Measurements from ENCODE around the gene KRT4.

KRT4 gene

DNA sequence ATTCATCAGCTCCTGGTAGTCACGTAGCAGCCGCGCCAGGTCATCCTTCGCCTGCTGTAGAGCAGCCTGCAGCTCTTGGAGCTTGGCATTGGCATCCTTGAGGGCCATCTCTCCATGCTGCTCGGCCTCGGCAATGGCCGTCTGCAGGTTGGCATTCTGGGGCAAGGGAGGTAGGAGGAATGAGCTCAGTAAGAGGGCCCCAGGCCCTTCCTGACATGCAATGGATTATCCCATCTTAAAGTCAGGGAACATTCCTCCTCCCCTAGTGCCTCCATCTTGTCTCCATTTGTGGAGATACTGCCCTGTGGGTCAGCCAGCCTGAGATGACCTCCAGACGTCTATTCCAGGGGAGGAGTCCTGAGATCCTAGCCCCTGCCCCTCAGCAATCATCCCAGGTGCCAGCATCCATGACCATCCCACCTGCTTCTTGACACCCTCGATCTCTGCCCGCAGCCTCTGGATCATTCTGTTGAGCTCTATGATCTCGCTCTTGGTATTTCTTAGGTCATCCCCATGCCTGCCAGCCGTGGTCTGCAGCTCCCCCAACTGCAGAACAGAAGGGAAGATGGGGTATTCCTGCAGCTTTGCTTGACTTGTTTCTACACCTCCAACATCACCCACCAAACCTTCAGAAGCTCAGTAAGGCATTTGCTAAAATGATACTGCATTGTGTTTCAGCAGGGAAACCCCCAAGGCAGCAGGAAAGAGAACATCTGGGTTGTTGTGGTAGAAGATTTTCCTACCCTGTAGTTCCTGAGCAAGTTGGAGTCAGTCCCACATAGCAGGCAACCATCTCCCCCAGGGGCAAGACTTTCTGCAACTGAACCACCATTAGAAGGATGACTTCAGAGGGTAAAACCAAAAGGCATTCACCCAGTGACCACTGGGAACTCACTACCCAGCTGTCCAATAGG, 22.4 kb downstream of the KRT4 start:
- no peak for DNase-seq

DNA sequence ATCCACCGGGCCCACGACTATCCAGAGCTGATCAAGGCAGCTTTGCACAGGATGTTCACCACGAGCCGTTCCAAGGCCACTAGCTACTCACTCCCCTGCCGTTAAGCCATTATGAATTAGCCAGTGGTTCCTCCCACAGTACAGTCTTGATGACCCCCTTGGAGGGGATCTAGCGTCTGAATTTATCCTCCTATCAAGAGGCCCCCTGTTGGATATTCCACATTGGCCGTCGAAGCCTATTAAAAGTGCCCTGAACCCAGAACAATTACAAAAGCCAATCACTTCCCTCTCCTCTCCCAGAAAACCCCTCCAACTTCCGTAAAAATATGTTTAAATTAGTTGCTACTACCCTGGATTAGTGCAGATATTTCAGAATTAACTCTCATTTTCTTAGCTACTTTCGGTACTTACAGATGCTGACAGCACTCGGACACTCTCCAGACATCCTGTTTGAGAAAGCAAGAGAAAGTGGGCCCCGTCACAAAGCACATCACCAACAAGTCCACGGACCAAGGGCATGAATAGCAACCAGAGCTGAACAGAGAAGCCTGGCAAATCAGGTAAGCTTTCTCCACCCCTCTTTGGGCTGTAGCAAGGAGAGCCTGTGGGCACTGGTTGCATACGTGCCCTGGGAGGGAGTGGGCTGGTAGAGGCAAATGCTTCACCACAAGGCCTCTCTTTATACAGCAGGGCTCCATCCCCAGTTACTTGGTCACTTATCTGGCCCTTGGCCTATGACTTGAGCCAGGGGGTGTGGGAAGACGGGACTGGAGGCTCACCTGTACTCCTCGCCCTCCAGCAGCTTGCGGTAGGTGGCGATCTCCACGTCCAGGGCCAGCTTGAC, 23.3 kb downstream of the KRT4 start:
- DNase-seq, result no peak

DNA sequence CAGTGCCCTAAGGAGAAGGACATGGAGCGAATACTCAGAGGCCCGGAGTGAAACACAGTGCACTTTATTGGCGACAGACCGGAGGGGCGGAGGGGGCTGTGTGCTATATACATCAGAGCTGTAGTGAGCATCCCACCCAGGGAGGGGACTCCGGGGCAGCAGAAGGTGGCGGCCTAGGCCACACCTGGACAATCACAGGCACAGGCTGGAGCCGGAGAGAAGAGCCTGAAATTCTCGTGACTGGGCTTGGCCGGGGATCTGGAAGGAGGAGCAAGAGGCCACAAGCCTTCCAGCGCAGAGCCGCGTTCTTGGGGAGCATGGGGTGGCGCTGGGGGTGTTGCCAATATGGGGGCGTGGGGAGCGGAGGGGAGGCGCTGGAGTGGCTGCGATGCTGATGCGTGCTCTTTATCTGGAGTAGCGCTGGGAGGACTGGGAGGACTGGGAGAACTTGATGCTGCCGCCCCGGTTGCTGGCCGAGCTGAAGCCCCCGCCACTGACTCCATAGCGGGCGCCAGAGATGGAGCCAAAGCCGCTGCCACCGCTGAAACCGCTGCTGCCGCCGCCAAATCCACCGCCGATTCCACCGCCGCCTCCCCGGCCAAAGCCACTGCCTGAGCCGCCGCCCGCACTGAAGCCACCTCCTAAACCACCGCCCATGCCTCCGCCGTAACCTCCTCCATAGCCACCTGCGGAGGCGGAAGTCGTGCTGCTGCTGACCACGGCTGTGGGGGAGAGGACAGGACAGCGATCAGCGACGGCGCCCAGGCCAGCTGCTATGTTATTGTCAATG, 24.1 kb downstream of the KRT4 start:
- DNase-seq, result no peak

DNA sequence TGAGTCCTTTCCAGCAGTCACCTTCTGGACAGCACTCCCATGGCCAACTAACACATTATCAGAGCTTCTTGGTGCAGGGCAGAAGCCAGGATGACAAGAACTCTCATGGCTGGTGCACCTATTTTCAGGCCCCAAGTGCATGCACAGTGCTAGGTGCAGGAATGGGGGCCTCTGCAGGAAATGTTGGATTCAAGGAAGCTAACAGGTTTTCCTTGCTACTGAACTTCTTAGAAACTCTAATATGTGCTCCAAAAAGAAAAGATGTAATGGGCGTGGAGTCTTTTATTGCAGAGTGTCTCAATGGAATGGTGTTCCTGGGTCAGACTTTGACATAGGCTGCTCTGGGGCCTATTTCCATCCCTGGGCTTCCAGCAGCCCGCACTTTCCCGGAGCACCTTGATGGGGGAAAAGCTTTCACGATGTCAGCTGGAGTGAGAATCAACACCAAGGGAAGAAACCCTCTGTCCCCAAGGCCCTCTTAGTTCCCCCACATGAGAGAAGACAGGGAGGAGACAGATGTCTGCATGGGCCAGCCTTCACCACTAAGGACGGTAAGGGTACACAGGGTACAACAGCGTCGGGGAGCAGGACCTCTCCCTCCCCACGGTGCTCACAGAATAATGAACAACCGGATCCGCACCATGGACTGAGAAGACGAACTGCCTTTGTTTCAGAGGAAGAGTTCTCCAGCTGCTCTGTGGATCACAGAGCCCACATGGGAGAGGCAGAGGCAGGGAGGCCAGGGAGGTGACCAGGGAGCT, 24.9 kb downstream of the KRT4 start:
- DNase-seq, result no peak

DNA sequence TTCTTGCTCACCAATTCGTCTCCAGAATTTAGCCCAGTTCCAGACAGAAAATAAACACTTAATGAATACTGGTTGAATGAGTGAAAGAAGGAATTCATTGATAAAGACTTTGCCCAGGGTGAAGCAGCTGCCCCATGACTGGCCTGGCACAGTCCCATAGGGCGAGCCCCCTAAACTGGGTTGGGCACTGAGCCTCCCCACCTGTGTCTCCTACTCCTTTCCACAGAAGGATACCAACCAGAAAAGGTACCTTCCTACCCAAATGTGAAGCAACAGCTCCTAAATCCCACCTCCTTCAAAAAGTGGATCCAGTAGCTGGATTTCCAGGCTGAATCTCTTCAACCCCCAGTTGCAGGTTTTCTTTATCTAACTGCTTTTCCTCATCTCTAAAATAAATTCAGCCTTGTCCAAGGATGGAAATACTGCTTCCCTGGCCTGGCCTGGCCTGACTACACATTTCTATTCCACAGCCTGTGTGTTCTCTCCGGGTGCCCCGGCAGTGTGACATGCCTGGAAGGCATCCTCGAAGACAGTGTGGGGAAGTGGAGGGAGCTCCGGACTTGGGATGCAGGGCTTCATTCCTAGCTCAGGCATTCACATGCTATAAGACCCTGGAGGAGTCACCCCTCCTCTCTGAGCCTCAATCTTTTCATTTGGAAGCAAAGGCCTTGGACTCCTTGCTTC, 25.6 kb downstream of the KRT4 start:
- DNase-seq, result no peak

DNA sequence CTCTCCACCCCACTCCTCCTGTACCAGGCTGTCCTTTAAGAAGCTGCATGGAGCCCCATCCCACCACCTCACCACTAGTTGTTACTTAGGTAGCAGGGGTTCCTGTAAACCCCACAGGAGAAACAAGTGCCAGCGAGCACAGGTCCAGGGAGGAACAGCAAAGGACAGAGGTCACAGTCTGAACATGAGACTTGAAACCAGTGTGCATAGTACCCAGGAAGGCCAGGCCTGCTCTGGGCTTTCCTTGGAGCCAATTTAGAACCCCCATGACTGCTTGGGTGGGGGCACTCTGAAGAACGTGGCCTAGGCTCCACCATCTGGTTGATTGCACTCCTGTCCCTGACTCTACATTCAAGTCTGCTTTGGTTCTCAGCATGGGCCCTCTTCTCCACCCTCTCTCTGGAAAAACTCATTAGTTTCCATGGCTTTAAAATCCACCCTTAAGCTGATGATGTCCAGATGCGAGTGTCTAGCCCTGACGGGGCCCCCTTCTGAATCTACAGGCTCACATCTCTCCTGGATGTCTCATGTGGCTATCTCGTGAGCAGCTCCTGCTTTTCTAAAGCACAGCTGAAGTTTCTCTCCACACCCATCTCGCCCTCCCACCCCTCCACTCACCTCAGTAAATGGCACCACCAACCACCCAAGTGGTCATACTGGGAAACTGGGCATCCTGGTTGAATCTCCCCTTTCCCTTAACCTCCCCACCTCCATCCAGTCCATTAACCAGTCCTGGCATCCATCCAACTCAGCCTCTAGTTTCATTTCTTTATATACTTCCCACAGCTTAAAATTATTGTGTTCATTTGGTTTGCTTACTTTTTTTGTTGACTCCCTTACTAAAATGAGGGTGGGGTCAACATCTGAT, 26.4 kb downstream of the KRT4 start:
- no peak for DNase-seq

DNA sequence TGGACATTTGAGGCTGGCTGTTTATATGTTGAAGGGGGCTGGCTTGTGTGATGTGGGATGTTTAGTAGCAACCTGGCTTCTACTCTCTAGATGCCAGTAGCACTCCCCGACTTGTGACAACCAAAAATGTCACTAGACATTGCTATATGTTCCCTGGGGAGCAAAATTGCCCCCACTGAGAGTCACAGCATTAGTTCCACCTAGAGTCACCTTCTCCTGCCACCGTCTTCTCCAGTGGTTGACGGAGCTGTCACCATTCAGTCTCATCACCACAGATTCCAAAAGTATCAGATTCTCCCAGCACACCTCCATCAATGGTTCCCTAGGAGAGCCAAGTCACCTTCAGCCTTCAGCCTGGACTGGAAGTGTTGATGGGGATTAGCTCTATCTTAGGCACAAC, 29.0 kb downstream of the KRT4 start:
- no peak for DNase-seq

DNA sequence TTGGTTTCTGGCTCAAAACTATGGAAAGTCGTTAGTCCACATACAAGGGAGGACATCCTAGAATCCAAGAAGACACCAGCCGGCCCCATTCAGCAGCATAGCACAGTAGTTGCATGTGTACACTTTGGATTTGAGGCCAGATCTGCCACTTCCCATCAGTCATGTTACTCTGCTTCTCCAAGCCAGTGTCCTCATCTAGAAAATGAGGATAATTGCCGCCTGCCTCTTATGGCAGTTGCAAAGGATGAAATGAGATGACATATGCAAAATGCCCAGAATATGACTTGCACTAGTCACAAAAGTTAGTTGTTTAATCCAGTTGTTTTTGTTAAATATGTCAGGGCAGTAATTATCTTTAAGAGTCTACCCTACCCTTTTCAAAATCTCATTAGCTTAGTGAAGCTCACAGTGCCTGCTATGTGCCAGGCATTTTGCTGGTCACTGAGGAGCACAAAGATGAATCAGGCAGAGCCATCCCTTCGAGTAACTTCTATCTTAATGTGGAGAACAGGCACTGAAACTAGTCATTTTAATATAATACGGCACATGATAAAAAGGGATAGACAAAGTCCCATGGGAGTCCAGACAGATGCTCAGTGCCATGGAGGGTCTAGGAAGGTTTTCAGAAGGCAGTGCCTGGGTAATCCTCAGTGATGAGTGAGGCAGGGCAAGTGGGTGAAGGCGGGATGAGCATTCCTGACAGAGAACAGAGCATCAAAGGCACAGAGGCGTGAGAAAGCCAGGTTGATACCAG, 30.2 kb downstream of the KRT4 start:
- no peak for DNase-seq

DNA sequence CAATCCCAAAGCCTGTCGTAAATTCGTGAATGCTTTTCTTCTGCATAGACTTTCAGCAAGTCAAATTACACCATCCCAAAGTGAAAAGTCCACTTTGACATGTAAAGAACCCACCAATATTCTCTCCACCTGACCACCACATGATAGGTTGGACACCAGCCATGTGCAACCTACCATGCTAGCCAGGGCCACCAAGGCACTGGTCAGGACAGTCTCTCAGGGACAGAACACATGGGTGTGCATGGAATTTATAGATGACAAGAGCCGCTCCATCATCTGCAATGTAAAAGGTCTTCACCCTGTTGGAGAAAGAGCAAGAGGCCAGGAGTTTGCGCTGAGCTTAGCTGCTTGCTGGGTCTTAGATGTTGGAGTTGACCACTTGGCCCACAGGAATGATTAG, 31.4 kb downstream of the KRT4 start:
- no peak for DNase-seq

DNA sequence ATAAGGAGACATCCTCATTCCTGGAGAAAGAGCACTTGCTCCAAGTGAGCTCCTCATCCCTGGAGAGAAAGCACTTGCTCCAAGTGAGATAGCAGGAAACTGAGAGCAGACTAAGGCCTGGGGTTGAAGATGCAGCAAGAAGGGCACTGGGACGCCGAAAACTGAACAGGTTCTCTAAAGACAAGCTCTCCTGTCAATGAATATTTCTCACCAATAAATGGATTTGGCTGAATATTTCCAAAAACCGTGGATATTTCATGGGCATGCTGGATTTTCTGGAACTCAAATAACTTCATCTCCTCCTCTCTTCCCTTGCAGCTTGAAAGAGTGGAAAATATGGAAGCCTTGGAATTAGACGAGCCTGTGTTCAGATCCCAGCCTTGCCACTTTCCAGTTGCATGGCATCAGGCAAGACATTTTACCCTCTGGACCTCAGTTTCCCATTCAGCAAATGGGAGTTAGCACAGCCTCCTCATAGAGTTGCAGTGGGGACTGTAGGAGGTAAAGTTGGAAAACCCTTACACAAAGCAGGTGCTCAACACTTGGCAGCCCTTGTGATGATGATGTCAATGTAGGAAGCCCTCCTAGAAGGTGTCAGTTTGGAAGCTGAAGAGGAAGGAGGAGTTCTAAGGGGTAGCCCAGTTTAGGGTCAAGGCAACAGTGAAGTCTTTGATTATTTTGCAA, 32.4 kb downstream of the KRT4 start:
- no peak for DNase-seq

DNA sequence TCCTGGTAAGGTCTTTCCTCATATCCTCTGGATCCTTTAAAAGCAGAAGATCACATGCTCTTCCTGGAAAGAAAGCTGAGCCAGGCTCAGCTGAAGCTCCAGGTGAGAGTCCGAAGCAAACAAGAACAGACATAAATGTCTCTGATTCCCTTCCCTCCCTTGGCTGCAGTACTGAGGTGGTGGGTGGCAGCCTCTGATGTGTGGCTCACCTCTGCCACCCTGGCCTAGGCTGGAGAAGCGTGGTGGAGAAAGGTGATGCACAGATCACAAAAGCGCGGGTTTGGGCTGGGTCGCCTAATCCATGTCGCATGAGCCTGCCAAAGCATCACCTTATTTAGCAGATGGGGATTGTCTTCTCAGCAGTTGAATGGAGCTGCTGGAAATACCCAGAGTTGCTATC, 34.0 kb downstream of the KRT4 start:
- DNase-seq, result no peak

DNA sequence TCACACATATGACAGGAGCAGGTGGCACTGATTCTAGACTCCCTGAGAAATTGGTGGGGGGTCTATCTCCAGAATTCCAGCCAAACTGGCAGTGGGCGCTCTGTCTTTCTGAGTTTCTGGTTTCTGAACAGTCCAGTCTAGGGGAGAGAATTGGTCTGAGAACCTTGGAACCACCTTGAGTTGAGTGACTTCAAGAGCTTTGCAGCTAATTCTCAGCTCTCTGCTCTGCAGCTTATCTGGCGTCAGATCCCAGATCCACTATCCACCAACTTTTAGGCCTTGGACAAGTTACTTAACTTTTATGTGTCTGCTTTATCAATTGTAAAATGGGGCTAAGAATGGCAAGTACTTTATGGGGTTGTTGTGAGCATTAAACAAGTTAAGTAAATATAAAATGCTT, 35.1 kb downstream of the KRT4 start:
- no peak for DNase-seq

DNA sequence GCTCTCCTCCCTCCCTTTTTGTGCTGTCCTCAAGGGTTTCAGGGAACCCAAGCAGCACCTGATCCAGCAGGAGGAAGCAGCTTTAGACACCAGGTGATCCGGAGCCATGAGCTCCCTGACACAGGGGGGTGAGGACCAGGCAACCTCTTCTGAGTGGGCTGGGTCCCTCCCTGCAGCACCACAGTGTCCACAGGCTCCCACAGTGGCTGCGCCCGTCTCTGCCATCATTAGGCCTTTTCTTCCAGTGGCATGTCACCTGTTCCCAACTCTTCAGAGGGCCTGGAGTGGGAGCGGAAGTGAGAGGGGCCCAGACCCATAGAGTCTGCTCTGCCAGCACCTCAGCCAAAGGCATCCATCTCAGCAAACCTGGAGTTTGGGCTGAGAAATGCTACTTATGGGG, 36.4 kb downstream of the KRT4 start:
- DNase-seq, result no peak

DNA sequence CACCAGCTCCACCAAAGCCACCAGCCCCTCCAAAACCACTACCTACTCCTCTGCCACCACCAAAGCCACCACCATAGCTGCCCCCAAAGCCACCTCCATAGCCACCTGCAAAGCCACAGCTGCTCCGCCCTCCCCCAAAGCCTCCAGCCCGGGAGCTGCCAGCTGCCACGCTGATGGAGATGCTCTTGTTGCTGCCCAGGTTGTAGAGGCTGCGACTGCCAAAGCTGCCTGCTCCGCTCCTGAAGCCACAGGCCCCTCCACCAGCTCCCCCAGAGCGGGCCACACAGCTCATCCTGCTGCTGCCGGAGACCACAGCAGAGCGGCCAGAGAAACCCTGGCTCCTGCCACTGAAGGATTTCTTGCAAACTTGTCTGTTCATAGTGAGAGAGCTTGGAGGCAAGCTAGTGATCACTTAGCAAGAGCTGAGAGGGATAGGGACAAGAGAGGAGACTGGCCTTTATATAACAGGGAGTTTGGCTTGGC, 37.0 kb downstream of the KRT4 start, which contains the start of gene KRT76:
Gene KRT76, minus strand, starts transcription at position 433 of the 483 bp plus-strand sequence. Its CDS starts 54 bp downstream, at position 379.
- peak in 1 of 2 experiments; percentile 4 for DNase-seq

DNA sequence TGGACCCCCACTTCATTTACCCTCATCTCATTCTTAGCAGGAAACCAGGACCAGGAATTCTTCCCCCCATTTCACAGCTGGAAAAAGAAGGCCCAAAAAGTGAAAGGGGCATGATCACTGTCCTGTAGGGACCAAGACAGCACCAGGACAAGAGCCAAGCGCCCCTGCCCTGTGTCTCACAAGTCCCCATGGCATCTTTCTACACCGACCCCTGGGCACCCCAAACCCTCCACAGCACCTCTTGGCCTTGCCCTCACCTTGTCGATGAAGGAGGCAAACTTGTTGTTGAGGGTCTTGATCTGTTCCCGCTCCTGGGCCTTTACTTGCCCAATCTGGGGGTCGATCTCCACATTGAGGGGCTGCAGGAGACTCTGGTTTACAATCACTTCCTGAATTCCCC, 37.5 kb downstream of the KRT4 start:
- no peak for DNase-seq

DNA sequence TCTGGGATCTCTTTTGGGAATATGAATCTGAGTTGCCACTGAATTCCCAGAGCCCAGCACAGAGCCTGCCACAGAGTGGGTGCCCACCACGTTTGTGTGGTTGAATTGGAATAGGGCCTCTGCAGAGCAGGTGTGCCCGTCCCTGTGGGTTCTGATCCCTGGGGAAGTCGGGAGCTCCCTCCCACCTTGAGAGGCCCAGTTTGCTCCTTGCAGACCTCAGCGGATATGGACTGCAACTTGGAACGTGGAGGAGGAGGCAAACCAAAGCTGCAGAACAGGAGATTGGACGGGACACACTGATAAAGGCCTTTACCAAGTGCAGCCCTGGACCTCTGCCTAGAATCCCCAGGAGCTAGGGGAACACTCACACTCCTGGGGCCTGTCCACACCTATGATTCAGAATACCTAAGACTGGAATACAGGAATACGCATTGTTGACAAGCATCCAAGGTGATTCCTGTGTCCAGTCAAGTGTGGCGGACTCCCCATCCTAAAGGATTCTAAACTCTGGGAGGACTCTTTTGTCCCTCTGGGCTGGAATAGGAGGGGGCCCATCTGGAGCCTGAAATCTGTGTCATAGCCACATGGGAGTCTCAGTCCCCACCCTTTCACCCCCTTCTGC, 39.2 kb downstream of the KRT4 start:
- DNase-seq, result no peak

DNA sequence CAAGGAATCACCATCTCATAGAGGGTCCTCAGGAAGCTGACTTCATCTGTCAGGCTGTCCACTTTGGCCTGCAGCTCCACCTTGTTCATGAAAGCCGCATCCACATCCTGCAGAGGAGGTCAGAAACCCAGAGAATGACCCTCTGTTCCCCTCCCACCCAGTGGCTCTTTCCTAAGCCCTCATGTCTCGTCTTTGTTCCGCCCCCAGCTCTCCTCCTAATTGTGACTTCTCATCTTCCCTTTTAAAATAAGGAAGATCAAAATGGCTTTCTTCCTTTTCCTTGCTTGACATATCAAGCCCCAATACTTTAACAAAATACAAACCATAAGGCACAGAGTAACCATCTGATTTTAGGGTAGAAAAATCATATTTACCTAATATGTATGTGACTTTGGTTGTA, 41.1 kb downstream of the KRT4 start:
- no peak for DNase-seq

DNA sequence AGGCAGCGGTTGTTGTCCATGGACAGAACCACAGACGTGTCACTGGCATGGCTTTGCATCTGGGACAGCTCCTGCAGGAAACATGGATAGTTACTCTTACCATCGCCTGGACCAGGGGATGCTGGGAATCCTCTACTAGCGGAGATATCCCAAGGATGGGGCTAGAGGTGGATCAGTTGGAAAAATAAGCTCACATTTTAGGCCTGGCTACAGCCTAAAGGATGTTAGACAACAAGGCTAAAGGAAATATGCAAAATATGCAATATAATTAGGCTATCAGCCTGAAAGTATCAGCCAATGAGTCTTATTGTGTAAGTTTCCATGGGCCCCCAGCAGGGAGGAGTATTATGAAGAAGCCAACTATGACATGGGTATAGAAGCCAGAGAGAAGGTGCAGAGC, 41.7 kb downstream of the KRT4 start:
- DNase-seq, result no peak

DNA sequence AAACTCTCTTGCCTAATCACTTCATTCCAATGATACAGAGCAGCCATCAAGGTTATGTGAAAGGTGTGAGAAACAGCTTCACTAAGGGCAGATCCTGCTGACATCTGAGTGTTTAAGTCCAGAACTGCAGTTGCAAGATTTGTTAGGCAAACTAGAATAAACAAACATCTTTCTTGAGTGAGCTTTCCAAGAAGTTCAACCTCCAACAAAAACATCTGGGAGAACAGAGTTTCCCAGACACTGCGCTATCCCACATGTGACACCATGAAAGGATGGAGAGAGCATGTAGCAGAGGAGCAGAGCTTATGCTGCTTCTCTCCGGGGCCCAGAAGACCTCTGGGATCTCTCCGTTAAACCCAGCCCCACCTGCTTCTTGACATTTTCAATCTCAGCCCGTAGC, 42.4 kb downstream of the KRT4 start:
- DNase-seq, result no peak
